ENCODE data around the gene ACOXL. TPM values are rescaled to one million over a fixed set of nuclear protein-coding genes. Genes with fewer than 3 reads are reported as not detected.

The ACOXL gene
- total RNA-seq, 5 donors from 2014 or later (not counting 1 experiment from before 2014, with no cell fraction given) = 0.10 TPM; not detected in 4

DNA sequence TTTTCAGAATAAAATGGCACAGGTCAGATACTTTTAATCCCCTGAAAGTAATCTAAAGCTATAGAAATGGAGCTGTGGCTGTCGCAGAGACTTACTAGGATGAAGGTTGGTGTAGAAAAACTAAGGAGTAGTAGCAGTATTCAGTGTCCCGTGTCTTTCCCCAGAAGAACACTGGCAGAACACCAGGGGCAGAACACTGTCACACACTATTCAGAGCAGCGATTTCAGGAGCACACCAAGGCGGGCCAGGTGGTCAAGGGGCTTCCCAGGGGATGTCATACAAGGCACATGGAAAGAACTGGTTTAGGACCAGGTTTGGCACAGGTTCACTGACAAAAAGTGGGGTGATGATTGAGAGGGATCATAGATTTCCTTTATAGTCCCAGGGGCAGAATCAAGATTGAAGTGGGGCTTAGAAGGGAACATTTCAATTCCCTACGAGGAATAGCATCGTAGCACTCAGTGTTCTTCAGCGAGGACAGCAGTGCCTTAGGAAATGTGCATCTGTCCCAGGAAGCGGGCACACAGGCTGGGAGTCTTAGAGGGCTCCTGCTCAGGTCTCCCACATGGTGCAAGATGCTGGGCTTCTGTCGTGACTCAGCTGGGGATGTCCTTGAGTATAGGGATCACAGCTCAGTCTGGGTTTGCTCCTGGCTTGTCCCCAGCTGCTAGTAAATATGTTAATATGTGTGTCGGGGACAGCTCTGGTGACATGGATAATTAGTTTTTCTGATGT is 410.9 kb downstream of the ACOXL start:
- Mint-ChIP-seq H3K27me3 (no peaks in the 10 kb centered on the region), H3K9me3 (no peaks in the 10 kb centered on the region), H3K36me3 (peaks cover 47% of the 10 kb centered on the region), H3K27ac (no peak overlapping the region), H3K4me1 (peaks cover 10 to 29% (median 11%) of the 10 kb centered on the region in 3 donors), H3K4me3 (no peak overlapping the region)
- H3K27ac ChIP-seq (ENCODE audit: low read length) = no peak overlapping the region
- 94% methylated on average over 5 of the region's 10 CpGs for WGBS (ENCODE audit: insufficient coverage)
- no peaks in the 10 kb centered on the region for H3K27me3 ChIP-seq (replicated peaks in 1 of 2; ENCODE audit: control insufficient read depth in 2 of 2, extremely low read depth in 1 of 2, insufficient read depth in 2 of 2, low read length in 1 of 2)
- ATAC-seq (replicated peaks in 1 of 4) = no peak
- no peak for DNase-seq
- CTCF ChIA-PET = no interaction called here
- POLR2A ChIA-PET = no interaction called here
- peaks cover 0 to 13% of the 10 kb centered on the region in 2 donors for H3K36me3 ChIP-seq (ENCODE audit: control insufficient read depth in 2 of 2, extremely low read depth in 1 of 2, insufficient read depth in 1 of 2, low read length in 1 of 2)
- no peak overlapping the region for H3K4me3 ChIP-seq (ENCODE audit: control insufficient read depth in 1 of 2, extremely low read depth in 1 of 2, low read length in 1 of 2)
- H3K4me1 ChIP-seq (ENCODE audit: control insufficient read depth in 1 of 2, extremely low read depth in 1 of 2, insufficient read depth in 2 of 2, low read length in 2 of 2) = no peaks in the 10 kb centered on the region
- H3K9me3 ChIP-seq = no peaks in the 10 kb centered on the region

DNA sequence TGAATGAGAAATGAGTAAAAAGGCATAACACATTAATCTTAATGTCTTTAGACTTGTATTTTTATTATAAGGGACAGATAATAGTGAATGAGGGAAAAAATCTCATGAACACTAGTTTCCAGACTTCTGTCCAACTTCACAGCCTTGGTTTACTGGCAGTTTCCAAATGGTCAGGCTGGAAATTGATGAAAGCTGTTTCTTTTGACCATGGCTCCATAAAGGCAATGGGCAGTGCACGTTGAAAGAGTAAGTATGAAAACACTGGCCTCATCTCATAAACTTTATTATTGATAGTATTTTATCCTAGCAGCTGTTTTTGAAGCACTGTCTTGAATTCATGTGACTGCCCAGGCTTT is 411.4 kb downstream of the ACOXL start:
- peaks cover 0 to 8% of the 10 kb centered on the region in 2 donors for H3K36me3 ChIP-seq (ENCODE audit: control insufficient read depth in 2 of 2, extremely low read depth in 1 of 2, insufficient read depth in 1 of 2, low read length in 1 of 2)
- ATAC-seq (replicated peaks in 1 of 4) (no peak), DNase-seq (no peak)
- no peaks in the 10 kb centered on the region for H3K4me1 ChIP-seq (ENCODE audit: control insufficient read depth in 1 of 2, extremely low read depth in 1 of 2, insufficient read depth in 2 of 2, low read length in 2 of 2)
- WGBS (ENCODE audit: insufficient coverage) = no CpG with 5 or more reads among the region's 1 CpG
- H3K27me3 ChIP-seq (replicated peaks in 1 of 2; ENCODE audit: control insufficient read depth in 2 of 2, extremely low read depth in 1 of 2, insufficient read depth in 2 of 2, low read length in 1 of 2) = no peaks in the 10 kb centered on the region
- no peak overlapping the region for H3K4me3 Mint-ChIP-seq
- ChIA-PET CTCF (no interaction called here), POLR2A (no interaction called here)
- peaks cover 10 to 34% (median 15%) of the 10 kb centered on the region in 3 donors for H3K4me1 Mint-ChIP-seq
- H3K27ac ChIP-seq (ENCODE audit: low read length) = no peak overlapping the region
- H3K36me3 Mint-ChIP-seq = peaks cover 42% of the 10 kb centered on the region
- H3K9me3 Mint-ChIP-seq = no peaks in the 10 kb centered on the region
- H3K4me3 ChIP-seq (ENCODE audit: control insufficient read depth in 1 of 2, extremely low read depth in 1 of 2, low read length in 1 of 2) = no peak overlapping the region
- H3K27me3 Mint-ChIP-seq = no peaks in the 10 kb centered on the region
- H3K27ac Mint-ChIP-seq = no peak overlapping the region
- no peaks in the 10 kb centered on the region for H3K9me3 ChIP-seq

DNA sequence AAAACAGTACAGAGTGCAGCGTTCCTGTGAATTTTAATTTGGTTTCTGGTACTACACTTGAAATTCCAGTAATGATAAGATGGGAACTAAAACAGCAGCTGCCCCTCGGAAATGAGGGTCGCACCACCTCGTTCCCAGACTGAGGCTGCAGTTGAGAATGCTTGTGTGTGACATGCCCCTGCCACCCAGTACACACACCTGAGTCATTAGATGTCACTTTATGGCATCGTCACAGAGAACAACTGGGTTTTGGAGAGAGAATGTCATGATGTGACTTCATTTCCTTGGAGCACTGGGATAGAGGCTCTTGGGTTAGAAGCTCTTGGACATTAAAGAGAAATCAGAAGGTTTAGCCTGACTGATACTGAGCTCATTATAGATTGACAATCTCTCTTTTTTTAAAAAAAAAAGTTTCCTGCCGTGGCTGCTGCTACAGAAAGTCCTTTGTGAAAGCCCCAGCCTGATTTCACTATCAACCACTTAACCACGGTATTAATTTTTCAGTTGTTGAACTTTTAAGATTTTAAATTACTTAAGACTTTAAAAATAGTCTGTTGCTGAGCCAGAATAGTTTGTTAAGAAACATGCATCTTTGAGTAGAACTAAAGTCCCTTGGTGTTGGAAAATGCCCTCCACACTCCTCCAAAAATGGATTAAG is 412.9 kb downstream of the ACOXL start:
- Histone ChIP-seq H3K4me3 (ENCODE audit: control insufficient read depth in 1 of 2, extremely low read depth in 1 of 2, low read length in 1 of 2) (no peak overlapping the region), H3K27me3 (replicated peaks in 1 of 2; ENCODE audit: control insufficient read depth in 2 of 2, extremely low read depth in 1 of 2, insufficient read depth in 2 of 2, low read length in 1 of 2) (no peaks in the 10 kb centered on the region), H3K36me3 (ENCODE audit: control insufficient read depth in 2 of 2, extremely low read depth in 1 of 2, insufficient read depth in 1 of 2, low read length in 1 of 2) (peaks cover 0 to 10% of the 10 kb centered on the region in 2 donors), H3K4me1 (ENCODE audit: control insufficient read depth in 1 of 2, extremely low read depth in 1 of 2, insufficient read depth in 2 of 2, low read length in 2 of 2) (no peaks in the 10 kb centered on the region), H3K27ac (ENCODE audit: low read length) (no peak overlapping the region), H3K9me3 (no peaks in the 10 kb centered on the region)
- peaks cover 13 to 48% (median 16%) of the 10 kb centered on the region in 3 donors for H3K4me1 Mint-ChIP-seq
- DNase-seq (no peak), ATAC-seq (replicated peaks in 1 of 4) (no peak)
- ChIA-PET CTCF (interaction anchor here in 1 of 2 donors (0.5 kb wide), 1 partner anchor 559 kb away, joined by 3 read pairs; no protein-coding TSS in a partner anchor), POLR2A (interaction anchor here in 1 of 2 donors (0.8 kb wide), 1 partner anchor 23 kb away, joined by 4 read pairs; no protein-coding TSS in a partner anchor)
- no peaks in the 10 kb centered on the region for H3K9me3 Mint-ChIP-seq
- no peak overlapping the region for H3K4me3 Mint-ChIP-seq
- 71% methylated on average over 2 of the region's 7 CpGs for WGBS (ENCODE audit: insufficient coverage)
- H3K27me3 Mint-ChIP-seq = no peaks in the 10 kb centered on the region
- H3K27ac Mint-ChIP-seq = no peak overlapping the region
- peaks cover 37% of the 10 kb centered on the region for H3K36me3 Mint-ChIP-seq

DNA sequence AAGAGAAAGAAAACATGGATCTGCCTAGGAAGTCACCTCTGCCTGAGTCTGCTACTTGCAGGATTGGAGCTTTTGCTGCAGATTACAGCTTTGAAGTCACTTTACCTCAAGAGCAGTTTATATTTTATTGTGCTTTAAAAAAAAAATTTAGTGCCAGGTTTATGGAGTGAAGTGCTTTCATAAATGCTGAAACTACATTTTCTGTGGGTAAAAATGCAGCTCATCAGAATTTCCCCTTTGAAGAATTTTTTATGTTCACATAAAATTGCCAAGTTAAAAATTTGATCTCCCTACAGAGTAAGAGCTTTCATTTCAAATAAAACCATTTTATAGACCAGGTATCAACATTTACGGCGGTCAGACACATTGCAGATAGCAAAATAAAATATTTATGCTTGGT is 413.6 kb downstream of the ACOXL start:
- DNase-seq = no peak
- H3K36me3 ChIP-seq (ENCODE audit: control insufficient read depth in 2 of 2, extremely low read depth in 1 of 2, insufficient read depth in 1 of 2, low read length in 1 of 2) = peaks cover 0 to 10% of the 10 kb centered on the region in 2 donors
- H3K27ac ChIP-seq (ENCODE audit: low read length) = no peak overlapping the region
- no peaks in the 10 kb centered on the region for H3K27me3 ChIP-seq (replicated peaks in 1 of 2; ENCODE audit: control insufficient read depth in 2 of 2, extremely low read depth in 1 of 2, insufficient read depth in 2 of 2, low read length in 1 of 2)
- Mint-ChIP-seq H3K27ac (no peak overlapping the region), H3K36me3 (peaks cover 38% of the 10 kb centered on the region), H3K4me1 (peaks cover 13 to 48% (median 16%) of the 10 kb centered on the region in 3 donors), H3K9me3 (no peaks in the 10 kb centered on the region), H3K4me3 (no peak overlapping the region), H3K27me3 (no peaks in the 10 kb centered on the region)
- CTCF ChIA-PET = interaction anchor here in 1 of 2 donors (0.5 kb wide), 1 partner anchor 558 kb away, joined by 3 read pairs; no protein-coding TSS in a partner anchor
- WGBS (ENCODE audit: insufficient coverage) = no CpG with 5 or more reads among the region's 2 CpGs
- POLR2A ChIA-PET = no interaction called here
- H3K9me3 ChIP-seq = no peaks in the 10 kb centered on the region
- no peak for ATAC-seq (replicated peaks in 1 of 4)
- H3K4me3 ChIP-seq (ENCODE audit: control insufficient read depth in 1 of 2, extremely low read depth in 1 of 2, low read length in 1 of 2) = no peak overlapping the region
- H3K4me1 ChIP-seq (ENCODE audit: control insufficient read depth in 1 of 2, extremely low read depth in 1 of 2, insufficient read depth in 2 of 2, low read length in 2 of 2) = no peaks in the 10 kb centered on the region

DNA sequence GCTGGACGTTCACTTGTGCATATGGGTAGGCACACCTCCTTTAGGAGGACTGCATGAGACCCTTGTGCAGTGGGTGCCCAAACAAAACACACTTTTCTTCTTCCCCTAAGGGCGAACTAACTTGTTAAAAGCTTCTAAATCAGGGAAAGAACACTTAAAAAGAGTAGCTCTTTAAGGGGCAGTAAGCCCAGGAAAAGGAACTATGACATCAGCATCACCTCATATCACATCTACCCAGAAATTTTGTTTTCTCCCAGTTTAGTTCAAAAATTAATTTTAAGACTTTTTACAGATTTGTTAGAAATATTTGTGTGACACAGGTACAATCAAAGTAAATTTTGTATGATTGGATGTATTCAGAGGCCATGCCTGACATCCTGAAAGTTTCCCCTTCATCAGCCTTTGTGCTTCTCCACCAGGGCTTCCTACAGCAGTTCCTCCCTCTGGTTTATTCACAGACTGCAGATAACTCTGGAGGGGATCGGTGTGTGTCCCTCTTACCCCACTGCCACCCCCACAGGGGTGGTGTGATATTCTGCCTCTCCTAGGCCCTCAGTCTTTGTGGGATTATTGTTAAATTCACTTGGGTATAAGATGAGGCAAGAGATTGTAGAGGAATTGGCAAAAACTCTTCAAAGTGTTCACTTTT is 416.0 kb downstream of the ACOXL start:
- ChIA-PET CTCF (no interaction called here), POLR2A (interaction anchor here in 1 of 2 donors (0.5 kb wide), 1 partner anchor 711 kb away, joined by 5 read pairs; no protein-coding TSS in a partner anchor)
- H3K27me3 ChIP-seq (replicated peaks in 1 of 2; ENCODE audit: control insufficient read depth in 2 of 2, extremely low read depth in 1 of 2, insufficient read depth in 2 of 2, low read length in 1 of 2) = no peaks in the 10 kb centered on the region
- no peaks in the 10 kb centered on the region for H3K27me3 Mint-ChIP-seq
- H3K27ac ChIP-seq (ENCODE audit: low read length) = no peak overlapping the region
- H3K27ac Mint-ChIP-seq = no peak overlapping the region
- H3K9me3 ChIP-seq = no peaks in the 10 kb centered on the region
- H3K4me3 Mint-ChIP-seq = no peak overlapping the region
- DNase-seq (no peak), ATAC-seq (replicated peaks in 1 of 4) (no peak)
- no peaks in the 10 kb centered on the region for H3K4me1 ChIP-seq (ENCODE audit: control insufficient read depth in 1 of 2, extremely low read depth in 1 of 2, insufficient read depth in 2 of 2, low read length in 2 of 2)
- peaks cover 0 to 15% of the 10 kb centered on the region in 2 donors for H3K36me3 ChIP-seq (ENCODE audit: control insufficient read depth in 2 of 2, extremely low read depth in 1 of 2, insufficient read depth in 1 of 2, low read length in 1 of 2)
- no peaks in the 10 kb centered on the region for H3K9me3 Mint-ChIP-seq
- peaks cover 9 to 43% (median 11%) of the 10 kb centered on the region in 3 donors for H3K4me1 Mint-ChIP-seq
- WGBS (ENCODE audit: insufficient coverage) = no CpG with 5 or more reads among the region's 3 CpGs
- H3K36me3 Mint-ChIP-seq = peaks cover 42% of the 10 kb centered on the region
- no peak overlapping the region for H3K4me3 ChIP-seq (ENCODE audit: control insufficient read depth in 1 of 2, extremely low read depth in 1 of 2, low read length in 1 of 2)

DNA sequence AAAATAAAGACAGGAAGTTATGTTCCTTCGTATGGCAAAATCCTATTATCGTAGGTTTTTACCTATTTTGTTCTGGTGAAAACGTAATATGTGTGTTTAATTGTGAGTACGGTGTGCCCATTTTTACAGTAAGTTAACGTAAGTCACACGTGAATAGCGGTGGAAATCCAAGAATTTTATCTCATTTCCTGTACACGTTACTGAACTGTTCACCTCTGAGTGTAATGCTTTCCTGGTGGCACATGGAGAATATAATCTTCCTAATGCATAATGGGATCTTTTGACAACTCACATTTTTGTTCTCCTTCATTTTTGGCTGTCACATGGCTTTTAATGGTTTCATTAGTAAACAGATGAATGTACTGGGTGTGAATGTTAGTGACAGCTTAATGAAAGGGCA is 416.6 kb downstream of the ACOXL start:
- Histone ChIP-seq H3K27me3 (replicated peaks in 1 of 2; ENCODE audit: control insufficient read depth in 2 of 2, extremely low read depth in 1 of 2, insufficient read depth in 2 of 2, low read length in 1 of 2) (no peaks in the 10 kb centered on the region), H3K9me3 (no peaks in the 10 kb centered on the region), H3K27ac (ENCODE audit: low read length) (no peak overlapping the region), H3K36me3 (ENCODE audit: control insufficient read depth in 2 of 2, extremely low read depth in 1 of 2, insufficient read depth in 1 of 2, low read length in 1 of 2) (peaks cover 4 to 19% of the 10 kb centered on the region in 2 donors), H3K4me1 (ENCODE audit: control insufficient read depth in 1 of 2, extremely low read depth in 1 of 2, insufficient read depth in 2 of 2, low read length in 2 of 2) (no peaks in the 10 kb centered on the region), H3K4me3 (ENCODE audit: control insufficient read depth in 1 of 2, extremely low read depth in 1 of 2, low read length in 1 of 2) (no peak overlapping the region)
- Mint-ChIP-seq H3K27ac (no peak overlapping the region), H3K9me3 (no peaks in the 10 kb centered on the region), H3K4me1 (peaks cover 9 to 39% (median 11%) of the 10 kb centered on the region in 3 donors), H3K27me3 (no peaks in the 10 kb centered on the region), H3K4me3 (no peak overlapping the region), H3K36me3 (peaks cover 46% of the 10 kb centered on the region)
- CTCF ChIA-PET = no interaction called here
- POLR2A ChIA-PET = no interaction called here
- whole genome bisulfite sequencing (ENCODE audit: insufficient coverage) = 100% methylated on average over 4 of the region's 8 CpGs
- DNase-seq (no peak), ATAC-seq (replicated peaks in 1 of 4) (no peak)
